Activated T-cell treated with anti-CD3 and anti-CD28 coated beads, Interleukin-2, amount 50 U/mL, for 4 hours (primary cell): Measurements from ENCODE around the gene ARMCX4. TPM values are rescaled to one million over a fixed set of nuclear protein-coding genes. Genes with fewer than 3 reads are reported as not detected.

Source experiments
- ATAC-seq, 2 donors: fragments of 200-7000 bp; cut with Tn5 transposase; one replicate each; pipeline ENCODE4 v1.10.0; 2021
- DNase-seq: peaks from one replicate; pipeline ENCODE4 v3.0.0-alpha.2; 2020
- H3K27me3 Mint-ChIP-seq: one replicate; pipeline ENCODE4 v1.8.0; 2021; ENCODE audit warnings: low read depth, mixed read lengths
- H3K36me3 Mint-ChIP-seq: one replicate; pipeline ENCODE4 v1.8.0; 2022; ENCODE audit warnings: mixed read lengths; ENCODE audit not compliant: insufficient read depth
- H3K4me1 Mint-ChIP-seq: one replicate; pipeline ENCODE4 v1.8.0; 2021; ENCODE audit warnings: low read depth, mixed read lengths
- H3K4me3 Mint-ChIP-seq: one replicate; pipeline ENCODE4 v1.8.0; 2021; ENCODE audit warnings: mild to moderate bottlenecking, moderate library complexity, mixed read lengths
- H3K9me3 Mint-ChIP-seq: one replicate; pipeline ENCODE4 v1.8.0; 2021; ENCODE audit warnings: mixed read lengths
- total RNA-seq, 3 donors: library from RNA; stranded (reverse); gene quantifications; one replicate each; pipeline ENCODE4 v1.2.1, GENCODE V29; 2021

The ARMCX4 gene
- total RNA-seq, result 1 to 10 TPM; 2.7 to 4.6 (median 3.6) TPM

DNA sequence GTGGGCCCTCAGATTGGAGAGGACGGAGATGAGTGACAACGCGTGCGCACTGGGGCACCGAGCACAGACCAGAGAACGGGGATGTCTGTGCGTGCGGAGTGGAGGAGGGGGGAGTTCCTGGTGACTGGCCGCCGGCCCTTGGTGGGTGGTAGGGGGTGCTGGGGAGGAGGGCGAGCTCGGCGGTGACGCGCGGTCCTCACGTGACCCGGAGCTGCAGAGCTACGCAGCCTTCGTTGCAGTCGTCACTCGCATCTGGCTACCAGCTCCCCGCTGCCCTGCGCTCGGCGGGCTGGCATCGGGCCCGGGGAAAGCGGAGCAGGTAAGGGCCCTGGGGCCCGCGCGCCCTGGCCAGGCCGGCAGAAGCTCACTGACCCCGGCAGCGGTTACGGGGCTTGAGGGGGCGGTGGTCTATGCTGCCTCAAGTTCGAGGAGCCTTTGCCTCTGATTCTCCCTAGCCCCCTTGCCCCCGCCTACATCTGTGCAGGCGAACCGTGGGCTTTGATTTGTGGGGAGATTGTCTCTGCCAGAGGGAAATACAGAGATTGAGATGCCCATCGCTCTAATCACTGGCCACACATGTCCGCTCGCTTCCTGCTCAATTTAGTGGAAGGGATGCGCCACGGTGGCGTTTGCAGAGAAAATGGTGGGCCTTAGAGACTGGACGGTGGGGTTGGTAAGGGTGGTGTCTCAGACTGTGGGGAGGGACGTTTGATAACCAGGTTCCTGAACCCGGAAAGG is at the start of gene ARMCX4:
ARMCX4 (plus strand) TSS at position 245 of the 738 bp plus-strand sequence. CDS start 3,134 bp downstream, outside the sequence.
- H3K4me3 Mint-ChIP-seq, result peak within 1 kb of the TSS; percentile 77
- peak; percentile 32 for DNase-seq
- peaks cover 8% of the 10 kb centered on the region for H3K4me1 Mint-ChIP-seq
- peaks cover 2% of the 10 kb centered on the region for H3K36me3 Mint-ChIP-seq
- no peaks in the 10 kb centered on the region for H3K27me3 Mint-ChIP-seq
- H3K9me3 Mint-ChIP-seq, result no peaks in the 10 kb centered on the region
- ATAC-seq, result peak; percentile 85 to 93

DNA sequence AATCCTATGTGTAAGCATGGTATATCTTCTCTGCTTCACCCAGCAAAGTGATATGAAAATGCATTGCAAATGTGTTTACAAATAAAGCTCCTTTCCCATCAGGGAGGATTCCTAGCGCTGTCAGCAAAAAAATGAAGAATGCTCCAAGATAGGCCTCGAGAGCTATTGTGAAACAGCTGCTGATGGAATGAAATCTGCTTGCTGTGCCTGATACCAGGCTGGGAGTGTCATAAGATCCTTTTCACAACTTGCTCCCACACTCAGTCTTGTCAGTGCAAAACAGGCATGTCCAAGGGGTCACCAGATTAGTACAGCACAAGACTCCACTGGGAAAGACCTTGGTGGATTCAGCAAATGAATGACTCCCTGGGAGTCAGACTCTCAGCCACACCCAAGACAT is 43.2 kb upstream of the ARMCX4 start:
- no peaks in the 10 kb centered on the region for H3K27me3 Mint-ChIP-seq
- no peak overlapping the region for H3K4me3 Mint-ChIP-seq
- H3K36me3 Mint-ChIP-seq, result peaks cover 25% of the 10 kb centered on the region
- ATAC-seq, result no peak
- no peaks in the 10 kb centered on the region for H3K9me3 Mint-ChIP-seq
- H3K4me1 Mint-ChIP-seq, result peaks cover 3% of the 10 kb centered on the region
- no peak for DNase-seq

DNA sequence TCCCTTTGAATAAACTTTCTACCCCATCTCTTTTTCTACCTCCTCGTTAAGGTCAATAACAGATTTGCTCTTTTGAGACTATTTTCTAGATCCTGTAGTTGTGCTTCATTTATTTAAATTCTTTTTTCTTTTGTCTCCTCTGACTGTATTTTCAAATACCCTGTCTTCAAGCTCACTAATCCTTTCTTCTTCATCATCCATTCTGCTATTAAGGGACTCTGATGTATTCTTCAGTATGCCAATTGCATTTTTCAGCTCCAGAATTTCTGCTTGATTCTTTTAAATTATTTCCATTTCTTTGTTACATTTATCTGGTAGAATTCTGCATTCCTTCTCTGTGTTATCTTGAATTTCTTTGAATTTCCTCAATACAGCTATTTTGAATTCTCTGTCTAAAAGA is 36.0 kb upstream of the ARMCX4 start:
- peaks cover 34% of the 10 kb centered on the region for H3K36me3 Mint-ChIP-seq
- H3K4me1 Mint-ChIP-seq, result no peaks in the 10 kb centered on the region
- DNase-seq (no peak), ATAC-seq (no peak)
- no peaks in the 10 kb centered on the region for H3K9me3 Mint-ChIP-seq
- no peak overlapping the region for H3K4me3 Mint-ChIP-seq
- H3K27me3 Mint-ChIP-seq, result no peaks in the 10 kb centered on the region

DNA sequence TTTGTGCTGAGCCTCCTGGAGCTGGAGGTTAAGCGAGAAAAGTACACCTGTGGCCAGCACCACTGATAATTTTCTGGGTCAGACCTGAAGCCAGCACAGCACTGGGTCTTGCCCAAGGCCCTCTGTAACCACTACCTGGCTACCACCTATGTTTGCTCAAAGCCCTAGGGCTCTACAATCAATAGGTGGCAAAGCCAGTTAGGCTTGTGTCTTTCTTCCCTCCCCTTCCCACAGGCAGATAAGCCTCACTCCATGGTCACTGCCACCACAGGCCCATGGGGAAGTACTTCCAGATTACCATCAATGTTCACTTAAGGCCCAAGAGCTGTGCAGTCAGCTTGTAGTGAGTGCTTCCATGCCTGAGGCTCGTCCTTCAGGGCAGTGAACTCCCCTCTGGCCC is 35.2 kb upstream of the ARMCX4 start:
- no peak for ATAC-seq
- no peak for DNase-seq
- H3K4me1 Mint-ChIP-seq, result no peaks in the 10 kb centered on the region
- no peak overlapping the region for H3K4me3 Mint-ChIP-seq
- H3K36me3 Mint-ChIP-seq, result peaks cover 36% of the 10 kb centered on the region
- no peaks in the 10 kb centered on the region for H3K27me3 Mint-ChIP-seq
- H3K9me3 Mint-ChIP-seq, result no peaks in the 10 kb centered on the region

DNA sequence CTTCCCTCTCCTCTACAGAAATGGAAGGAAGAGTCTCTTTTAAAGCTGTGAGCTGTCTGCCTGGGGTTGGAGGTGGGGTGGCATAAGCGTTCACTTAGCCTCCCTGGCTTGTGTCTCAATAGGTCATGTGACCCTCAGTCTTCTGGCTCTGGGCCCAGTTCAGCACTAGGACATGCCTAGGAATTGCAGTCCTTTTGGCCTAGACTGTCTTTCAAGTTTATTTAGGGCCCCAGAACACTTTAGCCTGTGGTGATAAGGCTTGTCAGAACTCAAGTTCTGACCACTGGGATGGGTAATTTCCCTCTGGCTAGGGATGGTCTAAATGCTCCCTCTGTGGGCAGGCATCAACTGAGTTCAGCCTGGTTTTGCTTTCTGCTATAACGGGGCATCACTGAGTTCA is 34.3 kb upstream of the ARMCX4 start:
- no peaks in the 10 kb centered on the region for H3K4me1 Mint-ChIP-seq
- ATAC-seq (no peak), DNase-seq (no peak)
- H3K27me3 Mint-ChIP-seq, result no peaks in the 10 kb centered on the region
- no peaks in the 10 kb centered on the region for H3K9me3 Mint-ChIP-seq
- peaks cover 34% of the 10 kb centered on the region for H3K36me3 Mint-ChIP-seq
- H3K4me3 Mint-ChIP-seq, result no peak overlapping the region

DNA sequence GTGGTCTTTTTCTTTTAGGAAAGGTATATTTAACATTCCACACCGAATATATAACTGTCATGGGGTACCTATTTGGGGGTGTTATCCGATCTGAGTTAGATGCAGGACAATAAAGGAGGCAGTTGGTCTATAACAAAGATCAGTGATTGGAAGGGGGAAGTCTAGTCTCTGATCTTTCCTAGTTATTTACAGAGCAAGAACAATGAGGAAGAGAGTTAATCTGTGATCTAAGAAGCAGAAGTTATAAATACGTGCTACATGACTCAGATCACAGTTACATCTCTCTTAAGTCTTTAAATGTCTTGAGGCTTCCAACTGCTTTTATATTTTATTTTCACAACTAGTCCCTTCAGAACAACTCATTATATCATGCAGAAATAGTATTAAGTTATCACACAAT is 33.2 kb upstream of the ARMCX4 start:
- no peak for DNase-seq
- peaks cover 29% of the 10 kb centered on the region for H3K36me3 Mint-ChIP-seq
- ATAC-seq, result no peak
- H3K27me3 Mint-ChIP-seq, result no peaks in the 10 kb centered on the region
- H3K4me3 Mint-ChIP-seq, result no peak overlapping the region
- H3K4me1 Mint-ChIP-seq, result no peaks in the 10 kb centered on the region
- H3K9me3 Mint-ChIP-seq, result no peaks in the 10 kb centered on the region

DNA sequence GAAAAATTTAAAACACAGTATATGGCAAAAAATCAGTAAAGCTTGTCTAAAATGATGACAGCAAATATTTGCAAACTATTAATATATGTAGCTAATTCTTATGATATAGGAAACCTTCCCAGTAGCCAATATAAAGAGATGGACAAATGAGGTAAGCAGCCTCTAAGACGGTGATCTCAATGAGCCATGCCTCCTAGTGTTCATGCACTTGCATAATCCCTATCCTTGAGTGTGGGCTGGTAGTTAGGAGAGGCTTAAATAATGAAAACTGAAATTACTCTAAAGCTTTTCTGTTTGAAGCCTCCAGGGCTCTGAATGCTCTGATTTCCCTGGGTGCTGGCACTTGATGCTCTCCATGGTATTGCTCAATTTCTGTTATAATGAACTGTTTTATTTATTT is 24.6 kb upstream of the ARMCX4 start:
- Mint-ChIP-seq H3K4me1 (no peaks in the 10 kb centered on the region), H3K4me3 (no peak overlapping the region), H3K27me3 (no peaks in the 10 kb centered on the region), H3K36me3 (peaks cover 3% of the 10 kb centered on the region), H3K9me3 (no peaks in the 10 kb centered on the region)
- DNase-seq (no peak), ATAC-seq (no peak)

DNA sequence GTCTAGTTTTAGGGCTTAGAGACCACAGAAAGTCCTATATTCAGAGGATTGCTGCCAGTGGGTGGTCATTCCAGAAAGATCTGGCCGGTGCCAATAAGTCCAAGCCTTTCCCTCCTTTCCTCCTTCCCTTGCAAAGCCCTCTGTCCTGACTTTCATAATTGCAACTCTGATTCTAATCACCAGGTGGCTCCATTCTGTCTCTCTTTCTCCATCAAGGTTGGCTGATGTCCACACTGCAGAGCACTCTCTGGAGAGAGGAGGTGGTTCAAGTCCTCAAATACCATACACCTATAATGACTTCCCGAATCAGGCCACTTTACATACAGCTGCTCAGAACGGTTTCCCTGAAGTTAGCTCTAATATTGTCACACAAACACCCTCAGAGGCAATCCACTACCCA is 22.4 kb upstream of the ARMCX4 start:
- Mint-ChIP-seq H3K4me1 (no peaks in the 10 kb centered on the region), H3K36me3 (peaks cover 2% of the 10 kb centered on the region), H3K9me3 (no peaks in the 10 kb centered on the region), H3K27me3 (no peaks in the 10 kb centered on the region), H3K4me3 (no peak overlapping the region)
- DNase-seq (no peak), ATAC-seq (no peak)

DNA sequence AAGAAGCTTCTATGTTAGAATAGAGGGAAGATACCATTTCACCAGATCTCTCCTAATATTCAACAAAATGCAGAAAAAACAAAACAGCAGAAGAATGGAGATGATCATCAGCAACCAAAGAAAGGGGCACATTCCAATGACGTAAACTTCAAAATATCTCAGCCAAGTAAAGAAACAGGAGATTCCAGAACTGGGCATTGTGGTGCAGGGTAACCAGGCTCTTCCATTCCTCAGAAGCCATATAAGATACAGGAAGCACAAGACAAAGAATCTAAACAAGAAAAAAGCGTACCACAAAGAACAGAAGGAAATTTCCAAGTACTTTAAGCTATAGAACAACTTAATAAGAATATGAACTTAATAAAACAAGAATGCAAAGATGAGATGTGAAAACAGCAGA is 6.9 kb upstream of the ARMCX4 start:
- H3K4me3 Mint-ChIP-seq, result no peak overlapping the region
- ATAC-seq (no peak), DNase-seq (no peak)
- H3K27me3 Mint-ChIP-seq, result no peaks in the 10 kb centered on the region
- no peaks in the 10 kb centered on the region for H3K36me3 Mint-ChIP-seq
- no peaks in the 10 kb centered on the region for H3K4me1 Mint-ChIP-seq
- no peaks in the 10 kb centered on the region for H3K9me3 Mint-ChIP-seq

DNA sequence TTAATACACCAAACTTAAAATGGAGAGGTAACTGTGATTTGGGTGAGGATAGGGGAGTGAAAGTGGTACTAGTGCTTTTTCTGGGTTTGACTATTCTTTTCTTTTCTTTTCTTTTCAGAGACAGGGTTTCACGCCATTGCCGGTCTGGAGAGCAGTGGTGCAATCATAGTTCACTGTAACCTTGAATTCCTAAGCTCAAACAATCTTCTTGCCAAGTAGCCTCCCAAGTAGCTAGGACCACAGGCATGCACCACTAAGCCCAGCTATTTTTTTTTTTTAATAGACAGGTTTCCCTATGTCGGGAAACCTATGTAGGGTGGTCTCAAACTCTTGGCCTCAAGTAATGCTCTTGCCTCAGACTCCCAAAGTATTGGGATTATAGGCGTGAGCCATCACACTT is 3.0 kb upstream of the ARMCX4 start:
- ATAC-seq (no peak), DNase-seq (no peak)
- Mint-ChIP-seq H3K36me3 (no peaks in the 10 kb centered on the region), H3K4me1 (peaks cover 8% of the 10 kb centered on the region), H3K4me3 (no peak overlapping the region), H3K27me3 (no peaks in the 10 kb centered on the region), H3K9me3 (no peaks in the 10 kb centered on the region)

DNA sequence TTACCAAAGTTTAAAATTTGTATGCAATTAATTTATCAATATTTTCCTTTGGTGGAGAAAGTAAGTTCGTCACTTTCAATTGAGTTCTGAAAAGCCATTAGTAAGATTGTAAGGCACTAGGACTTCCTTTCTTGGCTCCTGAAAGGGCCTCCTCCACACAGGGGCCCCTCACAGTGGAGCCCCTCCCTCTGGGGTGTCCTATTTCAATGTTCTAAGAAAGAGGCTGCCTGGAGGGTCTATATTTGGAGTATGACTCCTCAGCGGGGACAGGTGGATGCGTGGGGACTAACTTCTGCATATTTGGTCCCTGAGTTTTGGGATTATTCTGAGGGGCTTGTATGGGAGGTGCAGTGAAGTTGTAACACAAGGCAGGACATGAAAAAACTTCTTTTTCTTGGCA is 1.6 kb upstream of the ARMCX4 start:
- peaks cover 2% of the 10 kb centered on the region for H3K36me3 Mint-ChIP-seq
- no peak for DNase-seq

DNA sequence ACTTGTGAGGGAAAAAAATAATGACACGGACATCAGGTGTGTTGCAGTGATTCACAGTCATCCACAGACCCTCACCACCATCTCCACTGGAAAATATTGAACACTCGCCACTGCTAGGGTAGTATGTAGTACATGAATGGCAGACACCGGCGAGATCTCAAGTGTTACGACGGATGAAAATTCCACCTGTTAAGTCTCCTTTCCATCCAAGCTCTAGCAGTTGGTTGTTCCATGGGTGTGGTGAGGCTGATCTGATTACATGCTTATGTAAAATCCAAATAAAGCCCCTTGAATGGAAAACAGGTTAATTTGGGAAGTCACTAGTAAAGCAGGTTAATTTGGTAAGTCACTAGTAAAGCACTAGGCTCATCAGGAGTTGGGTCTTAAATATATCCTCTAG is 1.1 kb upstream of the ARMCX4 start:
- Mint-ChIP-seq H3K36me3 (peaks cover 2% of the 10 kb centered on the region), H3K9me3 (no peaks in the 10 kb centered on the region), H3K4me3 (no peak overlapping the region), H3K27me3 (no peaks in the 10 kb centered on the region), H3K4me1 (peaks cover 8% of the 10 kb centered on the region)
- DNase-seq, result no peak
- no peak for ATAC-seq

More for the DNA sequence above, 1.6 kb upstream of the ARMCX4 start:
- Mint-ChIP-seq H3K9me3 (no peaks in the 10 kb centered on the region), H3K4me3 (no peak overlapping the region), H3K27me3 (no peaks in the 10 kb centered on the region), H3K4me1 (peaks cover 8% of the 10 kb centered on the region)
- no peak for ATAC-seq

DNA sequence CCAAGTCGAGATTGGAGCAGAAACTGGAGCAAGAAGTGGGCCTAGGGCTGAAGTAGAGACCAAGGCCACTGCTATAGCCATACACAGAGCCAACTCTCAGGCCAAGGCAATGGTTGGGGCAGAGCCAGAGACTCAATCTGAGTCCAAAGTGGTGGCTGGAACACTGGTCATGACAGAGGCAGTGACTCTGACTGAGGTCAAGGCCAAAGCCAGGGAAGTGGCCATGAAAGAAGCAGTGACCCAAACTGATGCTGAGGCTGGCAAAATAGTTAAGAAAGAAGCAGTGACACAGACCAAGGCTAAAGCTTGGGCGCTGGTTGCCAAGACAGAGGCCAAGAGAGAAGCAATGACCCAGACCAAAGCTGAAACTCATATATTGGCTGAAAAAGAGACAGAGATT is 3.5 kb downstream of the ARMCX4 start:
- Mint-ChIP-seq H3K36me3 (peaks cover 2% of the 10 kb centered on the region), H3K4me1 (peaks cover 8% of the 10 kb centered on the region), H3K27me3 (no peaks in the 10 kb centered on the region), H3K4me3 (no peak overlapping the region), H3K9me3 (no peaks in the 10 kb centered on the region)
- no peak for ATAC-seq
- no peak for DNase-seq

DNA sequence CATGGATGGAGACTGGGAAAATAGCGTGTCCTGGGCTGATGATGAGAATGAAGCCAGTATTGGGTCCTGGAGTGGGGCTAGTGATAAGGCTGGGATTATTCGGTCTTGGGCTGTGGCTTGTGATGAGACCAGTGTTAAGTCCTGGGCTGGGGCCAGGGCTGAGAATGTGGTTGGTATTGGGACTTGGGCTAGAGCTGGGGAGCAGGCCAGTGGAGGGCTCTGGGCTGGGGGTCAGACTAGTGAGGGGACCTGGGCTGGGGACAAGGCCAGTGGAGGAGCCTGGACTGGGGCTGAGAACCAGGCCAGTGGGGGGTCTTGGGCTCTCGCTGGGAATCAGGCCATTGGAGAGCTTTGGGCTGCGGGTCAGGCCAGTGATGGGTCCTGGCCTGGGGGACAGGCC is 6.7 kb downstream of the ARMCX4 start:
- ATAC-seq, result no peak
- no peak overlapping the region for H3K4me3 Mint-ChIP-seq
- no peaks in the 10 kb centered on the region for H3K27me3 Mint-ChIP-seq
- H3K4me1 Mint-ChIP-seq, result no peaks in the 10 kb centered on the region
- DNase-seq, result no peak
- H3K36me3 Mint-ChIP-seq, result peaks cover 2% of the 10 kb centered on the region
- H3K9me3 Mint-ChIP-seq, result no peaks in the 10 kb centered on the region

DNA sequence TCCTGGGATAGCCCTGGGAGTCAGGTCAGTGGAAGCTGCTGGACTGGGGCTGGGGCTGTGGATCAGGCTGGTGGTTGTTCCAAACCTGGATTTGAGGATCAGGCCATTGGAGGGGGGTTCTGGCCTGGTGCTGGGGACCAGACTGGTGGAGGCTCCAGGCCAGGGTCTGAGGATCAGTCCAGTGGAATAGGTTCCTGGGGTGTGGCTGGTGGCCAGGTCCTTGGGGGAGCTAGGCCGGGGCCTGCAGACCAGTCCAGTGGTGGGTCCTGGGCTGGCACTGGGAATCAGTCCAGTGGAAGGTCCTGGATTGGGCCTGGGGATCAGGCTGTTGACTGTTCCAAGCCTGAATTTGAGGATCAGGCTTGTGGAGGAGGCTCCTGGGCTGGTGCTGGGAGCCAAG is 8.0 kb downstream of the ARMCX4 start:
- H3K36me3 Mint-ChIP-seq, result no peaks in the 10 kb centered on the region
- no peaks in the 10 kb centered on the region for H3K4me1 Mint-ChIP-seq
- no peaks in the 10 kb centered on the region for H3K9me3 Mint-ChIP-seq
- ATAC-seq, result no peak
- no peak overlapping the region for H3K4me3 Mint-ChIP-seq
- H3K27me3 Mint-ChIP-seq, result no peaks in the 10 kb centered on the region
- DNase-seq, result no peak
